Stomach (tissue), 4 donors: ENCODE measurements around the gene TPBGL.

ENCODE experiments used
- CTCF ChIP-seq, 7 experiments: fragments of 450-650 bp in 4 of 7; fragments of 200-600 bp in 3 of 7; sonication (generic) in 3 of 7; IDR thresholded peaks; one replicate each; pipeline ENCODE4 v1.5.1; 2016 to 2019; ENCODE audit warnings: antibody characterized with exemption in 7 of 7, control low read depth in 2 of 7, mild to moderate bottlenecking in 1 of 7
- EP300 ChIP-seq: sonication (generic); formaldehyde crosslinking; IDR thresholded peaks from one replicate; pipeline ENCODE4 v1.6.1; 2017; ENCODE audit warnings: antibody characterized with exemption
- POLR2A ChIP-seq, 4 donors: fragments of 450-650 bp; IDR thresholded peaks; one replicate each; pipeline ENCODE4 v1.6.1; 2016; ENCODE audit warnings: antibody characterized with exemption in 4 of 4, control low read depth in 2 of 4, mild to moderate bottlenecking in 1 of 4, moderate library complexity in 1 of 4

DNA sequence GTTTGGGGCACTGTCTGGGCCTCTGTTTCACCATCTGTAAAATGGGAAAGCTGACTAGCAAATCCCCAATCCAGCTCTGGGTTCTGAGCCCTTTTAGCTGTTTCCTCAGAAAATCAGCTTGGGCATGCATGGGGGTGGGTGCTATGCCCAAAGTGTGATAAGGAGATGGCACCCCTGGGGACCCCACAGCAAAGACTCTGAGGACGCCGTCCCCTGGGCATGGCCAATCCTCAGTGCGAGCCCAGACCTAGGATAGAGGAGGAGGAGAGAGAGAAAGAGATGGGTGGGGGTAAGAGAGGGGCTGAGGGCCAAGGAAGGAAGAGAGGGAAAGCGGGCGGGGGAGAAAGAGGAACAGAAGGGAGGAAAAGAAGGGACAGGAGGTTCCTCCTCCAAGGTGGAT is 31.8 kb downstream of the TPBGL start:
- TF ChIP-seq CTCF (IDR thresholded peaks at IDR 0.05): no peak
- no peak for TF ChIP-seq POLR2A (IDR thresholded peaks at IDR 0.05)
- no peak for TF ChIP-seq EP300
